Measurements from ENCODE around the gene FFAR3.

GRCh38 chr19:35403116-35403760, 45.0 kb downstream of the FFAR3 start:
- TF ChIP-seq MAFK (IDR thresholded peaks at IDR 0.05; ENCODE audit: partially characterized antibody) (no peak), CTCF (IDR thresholded peaks at IDR 0.05) (no peak)

Measured in A549 (cell line).